Keratinocyte (primary cell): ENCODE results near the gene DENND2A. TPM values are rescaled to one million over a fixed set of nuclear protein-coding genes. Genes with fewer than 3 reads are reported as not detected.

Experiments used
- DNase-seq: peaks from one replicate; pipeline ENCODE4 v3.0.0-alpha.2; 2011; ENCODE audit warnings: low read depth, missing footprints, low spot score
- FAIRE-seq: peaks from 2 replicates; lab custom pipeline; 2011; peaks lifted over from hg19 to GRCh38; lab: Jason Lieb, UNC
- H2AFZ ChIP-seq: 2 replicates; pipeline ENCODE4 v1.6.0; 2012; ENCODE audit warnings: low read length, control low read depth, inconsistent platforms; ENCODE audit not compliant: control insufficient read depth
- H3K27ac ChIP-seq: 2 replicates; pipeline ENCODE4 v1.5.1; 2011; ENCODE audit warnings: low read length; ENCODE audit not compliant: control insufficient read depth, insufficient read depth
- H3K27me3 ChIP-seq: 3 replicates; pipeline ENCODE4 v1.6.0; 2011; ENCODE audit warnings: low read length; ENCODE audit not compliant: control insufficient read depth, insufficient read depth; ENCODE audit errors: extremely low read depth
- H3K36me3 ChIP-seq, 2 experiments: 2 replicates in 1 of 2; 3 replicates in 1 of 2; pipeline ENCODE4 v1.5.1; 2011; ENCODE audit warnings: low read length in 2 of 2, mild to moderate bottlenecking in 1 of 2; ENCODE audit not compliant: control insufficient read depth in 2 of 2, insufficient read depth in 2 of 2; ENCODE audit errors: extremely low read depth in 1 of 2
- H3K4me1 ChIP-seq: 3 replicates; pipeline ENCODE4 v1.5.1; 2011; ENCODE audit warnings: low read length; ENCODE audit not compliant: control insufficient read depth, insufficient read depth; ENCODE audit errors: extremely low read depth
- H3K4me2 ChIP-seq: 3 replicates; pipeline ENCODE4 v1.6.0; 2011; ENCODE audit warnings: low read depth, low read length; ENCODE audit not compliant: control insufficient read depth, insufficient read depth; ENCODE audit errors: extremely low read depth
- H3K4me3 ChIP-seq, 3 experiments: fragments of 200-600 bp in 1 of 3; sonication (generic) in 1 of 3; 2 replicates in 2 of 3; 3 replicates in 1 of 3; pipeline ENCODE4 v1.5.1; 2011 to 2016; ENCODE audit warnings: low read length in 3 of 3, mild to moderate bottlenecking in 3 of 3, control low read depth in 2 of 3, inconsistent platforms in 1 of 3, low read depth in 1 of 3, mixed read lengths in 1 of 3, mixed run types in 1 of 3, moderate library complexity in 1 of 3; ENCODE audit not compliant: control insufficient read depth in 2 of 3, insufficient read depth in 2 of 3; ENCODE audit errors: extremely low read depth in 1 of 3
- H3K79me2 ChIP-seq: 2 replicates; pipeline ENCODE4 v1.6.0; 2012; ENCODE audit warnings: low read length; ENCODE audit not compliant: control insufficient read depth, insufficient read depth
- H3K9ac ChIP-seq: 3 replicates; pipeline ENCODE4 v1.6.0; 2011; ENCODE audit warnings: low read length; ENCODE audit not compliant: control insufficient read depth, insufficient read depth; ENCODE audit errors: extremely low read depth
- H3K9me1 ChIP-seq: 3 replicates; pipeline ENCODE4 v1.6.0; 2011; ENCODE audit warnings: low read length; ENCODE audit not compliant: control insufficient read depth, insufficient read depth; ENCODE audit errors: extremely low read depth
- H3K9me3 ChIP-seq: 2 replicates; pipeline ENCODE4 v1.5.1; 2012; ENCODE audit warnings: low read depth, low read length; ENCODE audit not compliant: control insufficient read depth
- H4K20me1 ChIP-seq: 3 replicates; pipeline ENCODE4 v1.6.0; 2011; ENCODE audit warnings: low read length; ENCODE audit not compliant: control insufficient read depth, insufficient read depth; ENCODE audit errors: extremely low read depth
- dilution Hi-C: fragments of 300-500 bp; cut with MboI; formaldehyde crosslinking; loops from one replicate; pipeline ENCODE4 v1.7.0; 2020; ENCODE audit warnings: low sequenced_read_pairs; ENCODE audit not compliant: extremely low pct_ligation_motif_present
- polyA plus RNA-seq, 5 experiments: library from polyadenylated mRNA; depleted of rRNA in 3 of 5; stranded (reverse) in 3 of 5; stranded (forward) in 1 of 5; unstranded in 1 of 5; fragments of >200 nt; gene quantifications; 1 replicate in 1 of 5; 2 replicates in 3 of 5; 3 replicates in 1 of 5; pipeline versions ENCODE4 v1.2.1 to v1.2.3, GENCODE V29; 2011 to 2012; ENCODE audit warnings: missing spikeins in 2 of 5, low read depth in 1 of 5, low replicate concordance in 1 of 5
- TF ChIP-seq, protein P1 (sequence below), 3 experiments: IDR thresholded peaks in 1 of 3; conservative IDR thresholded peaks in 1 of 3; optimal IDR thresholded peaks in 1 of 3; 2 replicates in 2 of 3; 3 replicates in 1 of 3; pipeline versions ENCODE3 to v1.5.1; 2011; ENCODE audit warnings: low read length in 3 of 3, mild to moderate bottlenecking in 3 of 3, moderate library complexity in 2 of 3, control low read depth in 1 of 3, inconsistent platforms in 1 of 3; ENCODE audit not compliant: insufficient read depth in 2 of 3; ENCODE audit errors: extremely low read depth in 1 of 3

Gene DENND2A
- polyA plus RNA-seq, 1 donor (not counting 4 experiments of a cell fraction or from before 2014, with no cell fraction given): 1.8 TPM

GRCh38 chr7:140600341-140600740 is 40.3 kb downstream of the DENND2A start:
- Histone ChIP-seq H2AFZ (no peak overlapping the region), H3K27me3 (no peaks in the 10 kb centered on the region)
- no peak for FAIRE-seq

GRCh38 chr7:140597428-140597949 is 43.1 kb downstream of the DENND2A start:
- no peaks in the 10 kb centered on the region for H3K79me2 ChIP-seq
- TF ChIP-seq, protein P1, sequence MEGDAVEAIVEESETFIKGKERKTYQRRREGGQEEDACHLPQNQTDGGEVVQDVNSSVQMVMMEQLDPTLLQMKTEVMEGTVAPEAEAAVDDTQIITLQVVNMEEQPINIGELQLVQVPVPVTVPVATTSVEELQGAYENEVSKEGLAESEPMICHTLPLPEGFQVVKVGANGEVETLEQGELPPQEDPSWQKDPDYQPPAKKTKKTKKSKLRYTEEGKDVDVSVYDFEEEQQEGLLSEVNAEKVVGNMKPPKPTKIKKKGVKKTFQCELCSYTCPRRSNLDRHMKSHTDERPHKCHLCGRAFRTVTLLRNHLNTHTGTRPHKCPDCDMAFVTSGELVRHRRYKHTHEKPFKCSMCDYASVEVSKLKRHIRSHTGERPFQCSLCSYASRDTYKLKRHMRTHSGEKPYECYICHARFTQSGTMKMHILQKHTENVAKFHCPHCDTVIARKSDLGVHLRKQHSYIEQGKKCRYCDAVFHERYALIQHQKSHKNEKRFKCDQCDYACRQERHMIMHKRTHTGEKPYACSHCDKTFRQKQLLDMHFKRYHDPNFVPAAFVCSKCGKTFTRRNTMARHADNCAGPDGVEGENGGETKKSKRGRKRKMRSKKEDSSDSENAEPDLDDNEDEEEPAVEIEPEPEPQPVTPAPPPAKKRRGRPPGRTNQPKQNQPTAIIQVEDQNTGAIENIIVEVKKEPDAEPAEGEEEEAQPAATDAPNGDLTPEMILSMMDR (optimal IDR thresholded peaks at IDR 0.05 in 1 of 3, IDR thresholded peaks at IDR 0.05 in 1 of 3, conservative IDR thresholded peaks at IDR 0.05 in 1 of 3; ENCODE audit: extremely low read depth in 1 of 3, insufficient read depth in 2 of 3, low read length in 3 of 3): no peak

More at GRCh38 chr7:140600341-140600740, 40.3 kb downstream of the DENND2A start:
- dilution Hi-C loops: no loop called here
- H3K4me1 ChIP-seq: peaks cover 6% of the 10 kb centered on the region
- no peak overlapping the region for H3K27ac ChIP-seq
- H3K4me2 ChIP-seq: no peak overlapping the region
- H3K36me3 ChIP-seq: no peaks in the 10 kb centered on the region
- no peaks in the 10 kb centered on the region for H3K79me2 ChIP-seq
- no peak for DNase-seq
- no peak overlapping the region for H3K9ac ChIP-seq
- TF ChIP-seq, protein P1 (optimal IDR thresholded peaks at IDR 0.05 in 1 of 3, IDR thresholded peaks at IDR 0.05 in 1 of 3, conservative IDR thresholded peaks at IDR 0.05 in 1 of 3; ENCODE audit: extremely low read depth in 1 of 3, insufficient read depth in 2 of 3, low read length in 3 of 3): no peak
- no peaks in the 10 kb centered on the region for H4K20me1 ChIP-seq
- no peaks in the 10 kb centered on the region for H3K9me1 ChIP-seq
- no peaks in the 10 kb centered on the region for H3K9me3 ChIP-seq
- no peak overlapping the region for H3K4me3 ChIP-seq

More at GRCh38 chr7:140597428-140597949, 43.1 kb downstream of the DENND2A start:
- Histone ChIP-seq H3K9ac (no peak overlapping the region), H3K4me2 (no peak overlapping the region), H2AFZ (no peak overlapping the region), H3K4me3 (no peak overlapping the region), H4K20me1 (no peaks in the 10 kb centered on the region), H3K9me1 (no peaks in the 10 kb centered on the region), H3K9me3 (no peaks in the 10 kb centered on the region), H3K4me1 (no peaks in the 10 kb centered on the region), H3K36me3 (no peaks in the 10 kb centered on the region), H3K27me3 (no peaks in the 10 kb centered on the region), H3K27ac (no peak overlapping the region)
- dilution Hi-C loops: no loop called here
- FAIRE-seq (peak; percentile 23), DNase-seq (no peak)
